Fibroblast of skin of abdomen (primary cell): Measurements from ENCODE around the gene ZBBX. TPM values are rescaled to one million over a fixed set of nuclear protein-coding genes. Genes with fewer than 3 reads are reported as not detected.
"Not testable (repeated sequence)": the region's sequence is repeated elsewhere in the genome, so short reads cannot be mapped to it uniquely, and the experiment has no call there.

Experiments used
- DNase-seq: peaks from one replicate; pipeline ENCODE4 v3.0.0-alpha.2; 2013
- polyA plus RNA-seq, 2 experiments: library from polyadenylated mRNA; unstranded; fragments of 120-200 nt; gene quantifications; one replicate each; pipeline ENCODE4 v1.2.1, GENCODE V29; 2013; ENCODE audit not compliant: insufficient read length in 2 of 2

ZBBX gene
- not detected for polyA plus RNA-seq (2013, experiment 1 of 2; ENCODE audit: insufficient read length)
- not detected for polyA plus RNA-seq (2013, experiment 2 of 2; ENCODE audit: insufficient read length)

DNA sequence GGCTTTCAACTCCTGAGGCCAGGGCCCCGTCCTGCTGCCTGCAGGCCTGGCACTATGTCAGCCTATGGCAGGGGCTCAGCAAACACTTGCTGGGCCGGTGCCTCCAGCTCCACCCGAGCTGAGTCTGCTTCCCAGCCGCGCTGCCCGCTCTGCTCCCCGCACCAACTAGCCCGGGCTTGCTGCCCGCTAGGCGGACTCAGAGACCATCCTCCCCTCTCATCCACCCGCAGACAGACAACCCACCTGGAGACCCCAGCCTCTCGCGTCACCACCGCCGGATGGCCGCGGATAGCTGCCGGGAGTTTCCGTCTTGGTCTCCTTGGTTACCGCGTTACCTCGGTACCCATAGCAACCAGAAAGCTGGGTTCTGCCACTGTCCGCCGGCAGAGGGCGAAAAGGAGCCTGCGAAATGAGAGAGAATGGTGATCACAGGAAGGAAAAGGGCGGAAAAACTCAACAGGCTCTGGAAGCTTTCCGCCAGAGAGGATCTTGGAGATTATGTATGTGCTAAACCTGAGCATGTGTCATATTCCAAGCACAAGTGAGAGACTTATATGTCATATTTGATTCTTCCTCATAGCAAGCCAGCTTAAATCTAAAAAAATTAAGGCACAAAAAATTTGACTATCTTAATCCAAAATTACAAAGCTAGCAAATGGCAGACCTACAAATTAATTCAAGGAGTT, at the start of gene ZBBX:
TSS of gene ZBBX (minus strand) at position 294 of the 686 bp plus-strand sequence. CDS start 7,396 bp downstream, outside the sequence.
- DNase-seq: peak; percentile 68

- not testable (repeated sequence) for DNase-seq
Measured at GRCh38 chr3:167426962-167427361, 46.9 kb upstream of the ZBBX start.

DNA sequence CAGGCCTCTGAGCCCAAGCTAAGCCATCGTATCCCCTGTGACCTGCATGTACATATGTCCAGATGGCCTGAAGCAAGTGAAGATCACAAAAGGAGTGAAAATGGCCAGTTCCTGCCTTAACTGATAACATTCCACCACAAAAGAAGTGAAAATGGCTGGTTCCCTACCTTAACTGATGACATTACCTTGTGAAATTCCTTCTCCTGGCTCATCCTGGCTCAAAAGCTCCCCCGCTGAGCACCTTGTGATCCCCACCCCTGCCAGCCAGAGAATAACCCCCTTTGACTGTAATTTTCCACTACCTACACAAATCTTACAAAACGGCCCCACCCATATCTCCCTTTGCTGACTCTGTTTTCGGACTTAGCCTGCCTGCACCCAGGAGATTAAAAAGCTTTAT, 42.3 kb upstream of the ZBBX start:
- DNase-seq: not testable (repeated sequence)

DNA sequence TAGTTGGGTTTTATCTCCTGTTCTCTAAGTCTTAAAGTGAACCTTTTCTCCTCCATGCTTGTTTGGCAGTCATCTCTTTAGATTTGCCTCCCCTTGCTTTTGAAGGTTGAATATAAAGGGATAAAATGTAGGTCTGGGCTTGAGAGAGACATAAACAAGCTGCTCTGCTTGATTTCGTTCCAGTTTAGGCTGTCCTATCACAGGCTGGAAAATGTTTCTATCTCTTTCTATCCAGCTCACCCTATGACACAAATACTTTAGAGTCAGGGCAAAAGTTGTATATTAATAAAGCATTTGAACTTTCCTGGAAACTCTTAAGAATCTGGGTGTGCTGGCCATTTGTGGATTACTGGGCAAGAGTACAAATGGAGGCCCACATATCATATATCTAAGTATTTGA, 29.5 kb upstream of the ZBBX start:
- no peak for DNase-seq

- peak; percentile 24 for DNase-seq
Measured at GRCh38 chr3:167406876-167407492, 26.9 kb upstream of the ZBBX start.

- DNase-seq: no peak
Measured at GRCh38 chr3:167397826-167398225, 17.7 kb upstream of the ZBBX start.

DNA sequence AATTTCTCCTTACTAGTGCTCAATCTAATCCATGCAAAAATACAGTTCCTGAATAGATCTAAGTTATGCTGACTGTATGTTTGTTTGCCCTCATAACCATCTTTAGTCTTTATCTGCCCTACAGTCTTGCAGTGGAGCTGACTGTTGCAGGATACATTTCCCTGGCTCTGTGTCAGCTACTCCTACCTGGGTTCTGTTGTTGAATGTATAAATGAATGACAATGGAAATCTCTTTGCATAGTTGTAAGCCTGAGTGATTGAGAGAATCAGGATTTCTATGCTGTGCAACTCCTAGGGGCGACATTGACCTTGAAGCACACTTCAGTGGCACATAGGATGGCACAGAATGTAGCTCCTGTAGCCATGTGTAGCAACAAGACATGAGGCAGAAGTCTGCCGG, 16.0 kb upstream of the ZBBX start:
- no peak for DNase-seq

DNA sequence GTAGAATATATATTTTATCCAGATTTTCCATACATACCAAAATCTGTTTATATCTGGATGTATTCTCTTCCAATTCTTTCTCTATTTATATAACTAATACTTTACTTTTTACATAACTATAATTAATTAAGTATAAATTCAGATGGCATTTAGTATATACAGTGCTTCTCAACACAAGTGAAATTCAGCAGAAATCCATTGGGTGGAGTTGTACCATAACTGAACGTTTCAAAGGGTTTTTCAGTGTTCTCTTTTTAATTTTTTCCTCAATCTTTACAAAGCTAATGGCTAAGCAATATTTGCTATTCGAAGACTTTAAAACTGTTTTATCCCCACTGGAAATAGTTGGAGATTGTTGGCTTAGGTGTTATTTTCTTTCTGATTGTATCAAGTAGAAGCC, 13.9 kb upstream of the ZBBX start:
- DNase-seq: no peak

DNA sequence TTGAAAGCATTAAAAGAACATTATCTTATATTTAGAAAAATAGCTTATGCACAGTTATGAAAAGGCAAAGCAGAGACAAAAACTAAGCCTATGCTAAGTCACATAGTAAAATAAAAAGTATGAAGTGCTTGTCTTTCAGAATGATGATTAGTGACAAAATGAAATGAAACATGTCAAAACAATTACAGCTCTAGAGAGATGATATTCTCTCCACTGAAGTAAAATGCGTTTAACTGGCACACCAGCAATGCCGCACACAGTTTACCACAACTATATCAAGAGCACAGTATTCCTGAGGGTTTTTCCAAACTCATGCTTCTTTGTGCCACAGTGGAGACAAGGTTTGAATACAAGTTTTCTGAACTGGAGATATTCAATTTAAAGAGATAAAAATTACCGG, 2.1 kb upstream of the ZBBX start:
- no peak for DNase-seq

DNA sequence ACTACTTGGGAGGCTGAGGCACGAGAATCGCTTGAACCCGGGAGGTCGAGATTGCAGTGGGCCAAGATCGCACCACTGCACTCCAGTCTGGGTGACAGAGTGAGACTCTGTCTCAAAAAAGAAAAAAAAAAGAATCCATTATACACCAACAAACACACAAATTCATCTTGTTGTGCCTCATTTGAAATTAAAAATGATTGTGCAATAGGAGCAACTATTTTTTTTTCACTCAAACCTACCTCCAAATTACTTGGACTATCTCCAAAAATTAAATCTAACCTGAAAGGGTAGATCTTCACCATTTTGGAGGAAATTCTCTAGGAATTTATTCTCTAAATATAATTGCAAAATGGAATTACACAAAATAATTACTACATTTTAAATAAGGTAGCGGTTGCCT, 4.6 kb downstream of the ZBBX start:
- no peak for DNase-seq

- no peak for DNase-seq
Measured at GRCh38 chr3:167372138-167372537, 8.0 kb downstream of the ZBBX start.

DNA sequence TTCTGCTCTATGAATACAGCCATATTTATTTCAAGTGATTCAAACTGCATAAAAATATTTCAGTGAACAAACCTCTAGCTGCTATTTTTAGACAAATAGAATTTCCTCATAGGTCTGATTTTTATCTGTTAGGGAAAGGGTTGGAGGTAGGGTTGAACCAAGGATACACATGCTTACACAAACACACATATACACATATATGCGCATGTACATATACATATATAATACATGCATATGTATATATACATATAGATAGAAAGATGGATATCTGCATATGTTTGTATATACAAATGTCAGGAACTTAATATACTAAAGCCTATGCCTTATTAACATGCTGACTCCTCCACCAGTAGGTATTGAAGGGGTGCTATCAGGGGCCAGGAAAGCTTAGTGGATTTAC, 18.1 kb downstream of the ZBBX start:
- no peak for DNase-seq

DNA sequence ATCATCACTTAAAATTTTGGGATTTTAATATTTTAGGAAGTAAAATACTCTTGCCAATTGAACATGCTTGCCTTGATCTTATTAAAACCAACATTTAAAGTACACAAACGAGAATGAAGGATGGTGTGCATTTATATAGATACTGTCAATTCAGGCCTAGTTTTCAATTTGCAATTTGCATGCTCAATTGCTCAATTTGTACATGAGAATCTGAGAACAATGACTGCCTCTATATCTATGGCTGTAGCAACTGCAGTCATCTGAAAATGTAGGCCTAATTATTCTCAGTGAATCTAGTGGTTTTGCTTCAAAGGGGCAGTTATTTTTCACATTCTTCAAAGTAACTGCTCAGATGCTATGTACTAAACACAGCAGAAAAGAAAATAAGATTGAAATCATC, 18.8 kb downstream of the ZBBX start:
- DNase-seq: no peak

GRCh38 chr3:167355446-167355845, 24.7 kb downstream of the ZBBX start:
- DNase-seq: no peak

DNA sequence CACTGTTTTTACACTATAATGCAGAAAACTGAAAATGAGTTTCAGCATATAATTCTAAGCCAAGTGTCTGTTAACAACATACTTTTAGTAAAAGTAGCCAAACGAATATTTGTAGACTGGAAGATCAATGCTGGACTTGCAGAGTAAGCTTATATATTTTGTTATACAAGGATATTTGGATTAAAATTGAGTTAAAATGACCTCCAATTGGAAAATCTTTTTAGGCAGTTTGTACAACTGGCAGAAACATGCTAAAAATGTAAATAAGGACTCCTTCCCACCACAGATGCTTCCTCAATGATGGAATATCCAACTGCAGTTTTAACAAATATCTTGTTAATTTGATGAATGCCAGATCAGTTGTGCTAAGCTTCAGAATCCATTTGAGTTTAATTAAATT, 25.3 kb downstream of the ZBBX start:
- DNase-seq: no peak

GRCh38 chr3:167350245-167350862, 29.7 kb downstream of the ZBBX start:
- peak; percentile 4 for DNase-seq

DNA sequence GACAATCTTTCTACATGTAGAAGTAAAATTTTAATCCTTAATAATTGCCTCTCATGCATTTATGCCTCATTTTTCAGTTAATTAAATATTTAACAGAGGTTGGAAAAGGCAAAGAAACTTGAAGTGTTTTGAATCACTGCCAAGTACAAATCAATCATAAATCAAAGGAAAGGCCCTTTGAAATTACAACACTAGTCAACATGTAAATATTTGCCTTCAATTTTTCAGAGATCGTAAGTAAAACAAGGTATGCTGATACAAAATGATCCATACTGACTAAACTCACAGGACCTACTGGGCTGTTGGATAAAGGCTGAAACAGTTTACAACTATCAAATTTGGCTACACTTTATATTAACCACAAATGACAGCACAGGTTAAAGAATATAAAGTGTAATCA, 33.9 kb downstream of the ZBBX start:
- DNase-seq: no peak

GRCh38 chr3:167330993-167331785, 48.9 kb downstream of the ZBBX start:
- no peak for DNase-seq

DNA sequence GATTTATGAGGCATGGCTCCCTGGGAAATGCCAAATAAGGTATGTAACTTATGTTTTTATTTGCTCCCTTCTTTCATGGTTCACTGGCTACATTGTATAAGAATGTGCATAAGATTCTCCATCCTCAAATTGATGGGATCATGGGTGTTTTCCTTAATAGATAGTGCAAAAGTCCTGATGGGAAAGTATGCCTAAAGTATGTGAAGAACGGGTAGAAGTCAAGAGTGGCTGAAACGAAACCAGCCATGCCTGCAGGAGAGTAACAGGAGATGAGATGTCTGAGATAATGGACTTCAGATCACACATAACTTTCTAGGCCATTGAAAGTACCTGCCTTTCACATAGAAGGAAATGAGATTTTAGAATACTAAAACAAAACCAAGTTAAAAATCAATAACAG, 56.5 kb downstream of the ZBBX start:
- DNase-seq: no peak

DNA sequence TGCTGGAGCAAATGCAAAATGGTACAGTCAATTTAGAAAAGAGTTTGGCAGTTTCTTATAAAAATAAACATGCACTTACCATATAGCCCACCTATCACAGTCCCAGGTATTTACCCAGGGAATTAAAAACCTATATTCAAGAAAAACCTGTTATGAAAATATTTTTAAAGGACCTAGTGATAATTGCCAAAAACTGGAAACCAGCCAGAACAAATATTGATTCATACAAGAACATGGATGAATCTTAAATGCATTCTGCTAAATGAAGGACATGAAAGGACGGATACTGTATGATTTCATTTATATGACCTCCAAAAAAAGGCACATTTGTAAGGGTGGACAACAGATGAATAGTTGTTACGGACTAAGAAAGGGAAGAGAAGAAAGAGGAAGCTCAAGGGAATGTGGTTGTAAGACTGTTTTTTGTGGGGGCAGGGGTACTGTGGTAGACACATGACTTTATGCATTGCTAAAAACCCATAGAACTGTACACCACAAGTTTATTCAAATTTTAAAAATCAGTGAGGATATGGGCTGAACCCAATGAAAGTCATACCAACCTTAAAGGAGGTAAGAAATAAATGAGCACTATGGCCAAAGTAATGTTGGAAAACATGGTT, 61.0 kb downstream of the ZBBX start:
- DNase-seq: no peak

DNA sequence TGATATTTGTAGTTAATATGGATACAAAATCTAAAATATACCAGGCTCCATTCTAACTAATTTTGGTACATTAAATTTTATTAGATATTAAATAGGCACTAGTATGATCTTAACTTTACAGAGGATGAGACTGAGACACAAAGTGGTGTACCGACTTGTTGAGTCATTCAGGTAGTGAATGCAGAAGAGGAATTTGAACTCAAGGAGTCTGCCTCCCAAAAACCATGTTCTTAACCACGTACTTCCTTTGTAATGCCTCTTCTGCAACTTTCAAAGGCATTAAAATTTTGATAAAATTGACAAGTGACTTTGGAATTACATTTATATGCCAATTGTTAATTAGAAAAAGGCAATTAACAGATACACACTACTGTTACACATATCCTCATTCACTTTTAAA, 61.8 kb downstream of the ZBBX start:
- no peak for DNase-seq

DNA sequence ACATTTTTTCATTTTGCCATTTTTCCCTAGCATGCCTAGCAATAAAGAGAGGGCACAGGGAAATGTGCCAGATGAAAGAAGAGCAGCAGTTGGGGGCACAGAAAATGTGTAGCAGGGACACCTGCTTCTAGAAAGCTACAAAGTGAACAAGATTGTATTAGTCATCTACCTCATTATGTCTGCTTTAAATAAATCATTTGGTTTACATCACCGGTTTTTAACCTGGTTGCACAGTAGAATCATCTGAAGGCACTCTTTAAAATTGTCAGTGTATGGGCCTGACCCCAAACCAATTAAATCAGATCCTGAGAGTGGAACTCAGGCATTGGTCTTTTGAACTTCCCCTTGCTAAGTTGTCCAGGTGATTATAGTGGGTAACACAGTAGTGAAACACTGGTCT, 73.8 kb downstream of the ZBBX start:
- no peak for DNase-seq
